Liver (tissue), 9 donors: ENCODE data around the gene CDCA5. TPM values are rescaled to one million over a fixed set of nuclear protein-coding genes. Genes with fewer than 3 reads are reported as not detected.

ENCODE experiments used
- DNase-seq: peaks from one replicate; pipeline ENCODE4 v3.0.0-alpha.2; 2017; ENCODE audit warnings: low spot score
- H3K27ac ChIP-seq, 2 donors: one replicate each; pipeline ENCODE4 v1.7.0; 2013; ENCODE audit warnings: inconsistent platforms in 2 of 2, low read length in 2 of 2, control low read depth in 1 of 2, low read depth in 1 of 2, mild to moderate bottlenecking in 1 of 2
- H3K27me3 ChIP-seq, 4 donors: one replicate each; pipeline versions ENCODE4 v1.6.1 to v1.7.0; 2013; ENCODE audit warnings: low read length in 3 of 4, inconsistent platforms in 1 of 4, mild to moderate bottlenecking in 1 of 4, moderate library complexity in 1 of 4; ENCODE audit not compliant: control insufficient read depth in 4 of 4, insufficient read depth in 4 of 4
- H3K36me3 ChIP-seq, 4 donors: one replicate each; pipeline versions ENCODE4 v1.6.1 to v1.7.0; 2013; ENCODE audit warnings: low read length in 3 of 4, mild to moderate bottlenecking in 3 of 4, low read depth in 1 of 4, moderate library complexity in 1 of 4; ENCODE audit not compliant: control insufficient read depth in 4 of 4, insufficient read depth in 3 of 4
- H3K4me1 ChIP-seq, 4 donors: one replicate each; pipeline versions ENCODE4 v1.6.1 to v1.7.0; 2013; ENCODE audit warnings: low read length in 3 of 4, mild to moderate bottlenecking in 3 of 4, moderate library complexity in 1 of 4; ENCODE audit not compliant: control insufficient read depth in 4 of 4, insufficient read depth in 4 of 4
- H3K4me3 ChIP-seq, 3 donors: one replicate each; pipeline versions ENCODE4 v1.6.1 to v1.7.0; 2013; ENCODE audit warnings: low read length in 3 of 3, control low read depth in 1 of 3, low read depth in 1 of 3, mild to moderate bottlenecking in 1 of 3
- H3K9ac ChIP-seq, 2 donors: one replicate each; pipeline ENCODE4 v1.7.0; 2013; ENCODE audit warnings: low read length in 2 of 2, mild to moderate bottlenecking in 2 of 2, moderate library complexity in 2 of 2, control low read depth in 1 of 2, low read depth in 1 of 2
- H3K9me3 ChIP-seq, 4 donors: one replicate each; pipeline versions ENCODE4 v1.6.1 to v1.7.0; 2013; ENCODE audit warnings: low read length in 3 of 4; ENCODE audit not compliant: control insufficient read depth in 4 of 4
- EGR1 ChIP-seq, 2 donors: IDR thresholded peaks; 2 replicates each; pipeline ENCODE4 v1.6.1; 2016 to 2018; ENCODE audit warnings: antibody characterized with exemption in 2 of 2, low read depth in 2 of 2
- FOXA1 ChIP-seq: IDR thresholded peaks from 2 replicates; pipeline ENCODE4 v1.6.1; 2016; ENCODE audit warnings: antibody characterized with exemption
- FOXA2 ChIP-seq: IDR thresholded peaks from 2 replicates; pipeline ENCODE4 v1.6.1; 2016; ENCODE audit warnings: antibody characterized with exemption
- GABPA ChIP-seq, 2 donors: IDR thresholded peaks in 1 of 2; conservative IDR thresholded peaks in 1 of 2; 2 replicates each; pipeline ENCODE4 v1.6.1; 2016; ENCODE audit warnings: antibody characterized with exemption in 2 of 2, mild to moderate bottlenecking in 1 of 2, moderate library complexity in 1 of 2
- HNF4A ChIP-seq, 2 donors: conservative IDR thresholded peaks; 2 replicates each; pipeline ENCODE4 v1.6.1; 2016; ENCODE audit warnings: antibody characterized with exemption in 2 of 2, mild to moderate bottlenecking in 2 of 2
- HNF4G ChIP-seq: IDR thresholded peaks from 2 replicates; pipeline ENCODE4 v1.6.1; 2016; ENCODE audit warnings: antibody characterized with exemption
- JUND ChIP-seq, 2 donors: IDR thresholded peaks; 2 replicates each; pipeline ENCODE4 v1.6.1; 2016; ENCODE audit warnings: antibody characterized with exemption in 2 of 2
- NR2F2 ChIP-seq: IDR thresholded peaks from 2 replicates; pipeline ENCODE4 v1.6.1; 2016; ENCODE audit warnings: antibody characterized with exemption
- RAD21 ChIP-seq, 2 donors: IDR thresholded peaks; 2 replicates each; pipeline ENCODE4 v1.6.1; 2016; ENCODE audit warnings: antibody characterized with exemption in 2 of 2, mild to moderate bottlenecking in 2 of 2
- RXRA ChIP-seq, 2 donors: IDR thresholded peaks; 2 replicates each; pipeline ENCODE4 v1.6.1; 2017 to 2018; ENCODE audit warnings: antibody characterized with exemption in 2 of 2, mild to moderate bottlenecking in 1 of 2
- SP1 ChIP-seq: IDR thresholded peaks from 2 replicates; pipeline ENCODE4 v1.6.1; 2018; ENCODE audit warnings: antibody characterized with exemption, mild to moderate bottlenecking
- TAF1 ChIP-seq: conservative IDR thresholded peaks from 2 replicates; pipeline ENCODE4 v1.6.1; 2016; ENCODE audit warnings: antibody characterized with exemption, mild to moderate bottlenecking
- YY1 ChIP-seq: IDR thresholded peaks from 2 replicates; pipeline ENCODE4 v1.6.1; 2016; ENCODE audit warnings: antibody characterized with exemption, mild to moderate bottlenecking
- WGBS: extraction: QIAGEN DNeasy Blood & Tissue Kit; methylation state at CpG from one replicate; pipeline ENCODE4 v1.1.7; 2013; 5-methylcytosine and 5-hydroxymethylcytosine counted together
- polyA plus RNA-seq, 2 donors: library from polyadenylated mRNA; stranded (reverse) in 1 of 2; unstranded in 1 of 2; fragments of 200-250 nt in 1 of 2; fragments of >200 nt in 1 of 2; fragmentation: Nextera tagmentation in 1 of 2; extraction: Ambion mirVana in 1 of 2; gene quantifications; one replicate each; pipeline versions ENCODE4 v1.2.1 to v1.2.3, GENCODE V29; 2013 to 2015
- total RNA-seq, 2 donors: library from RNA; depleted of rRNA; stranded (reverse); fragments of >200 nt; gene quantifications; one replicate each; pipeline ENCODE4 v1.2.3, GENCODE V29; 2014
- TF ChIP-seq, protein P1 (sequence below): fragments of 150-350 bp; IDR thresholded peaks from 2 replicates; pipeline ENCODE4 v1.5.1; 2017; ENCODE audit warnings: improper control_type of control experiment, low read depth, low read length; ENCODE audit not compliant: missing input control
- TF ChIP-seq, protein P2 (sequence below): IDR thresholded peaks from 2 replicates; pipeline ENCODE4 v1.6.1; 2016; ENCODE audit warnings: antibody characterized with exemption
- TF ChIP-seq, protein P3 (sequence below): IDR thresholded peaks from 2 replicates; pipeline ENCODE4 v1.6.1; 2016; ENCODE audit warnings: antibody characterized with exemption
- TF ChIP-seq, protein P4 (sequence below): IDR thresholded peaks from 2 replicates; pipeline ENCODE4 v1.6.1; 2016; ENCODE audit warnings: antibody characterized with exemption, mild to moderate bottlenecking
- TF ChIP-seq, protein P5 (sequence below): IDR thresholded peaks from 2 replicates; pipeline ENCODE4 v1.6.1; 2016; ENCODE audit warnings: antibody characterized with exemption
- donor health status: healthy.
- donor health status: healthy.
- donor health status: healthy.
- donor health status: healthy.
- donor health status: healthy.

CDCA5 gene
- total and polyA plus RNA-seq, 4 donors = 0.17 to 12.0 (median 1.7) TPM

DNA sequence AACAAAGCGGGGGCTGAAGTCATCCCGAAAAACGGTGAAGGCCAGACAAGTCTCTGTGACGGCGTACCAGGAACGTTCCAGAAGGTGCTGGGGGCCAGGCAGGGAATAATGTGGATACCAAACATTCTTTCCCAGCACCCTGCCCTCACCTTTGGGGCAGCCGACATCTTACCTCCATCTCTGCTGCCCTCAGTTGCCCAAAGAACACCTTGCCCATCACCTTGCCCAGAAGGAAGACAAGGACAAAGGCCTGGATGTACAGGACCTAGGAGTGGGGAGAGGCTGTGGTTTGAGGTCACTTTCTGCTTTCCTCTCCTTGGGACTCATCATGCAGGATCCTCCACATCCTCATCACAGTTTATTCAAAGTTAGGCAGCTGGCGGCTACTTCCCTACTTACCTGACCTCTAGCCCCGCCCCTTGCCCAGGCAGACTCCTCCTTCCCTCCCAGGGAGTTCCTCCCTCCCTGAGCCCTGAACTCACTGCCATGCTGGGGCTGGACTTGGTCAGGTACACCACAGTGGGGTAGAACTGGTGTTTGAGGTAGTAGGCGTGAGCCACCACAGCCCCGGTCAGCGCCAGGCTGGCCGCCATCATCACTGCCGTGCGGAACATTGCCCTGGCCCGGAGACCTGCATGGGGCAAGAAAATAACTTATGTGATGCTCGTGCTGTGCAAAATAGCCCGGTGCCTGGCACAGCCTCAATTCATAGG is 49.3 kb upstream of the CDCA5 start:
- H3K27me3 ChIP-seq = no peaks in the 10 kb centered on the region
- H3K27ac ChIP-seq = peak overlapping the region; percentile 99 to 100
- peaks cover 34 to 48% (median 39%) of the 10 kb centered on the region in 4 donors for H3K36me3 ChIP-seq
- TF ChIP-seq, protein P1, sequence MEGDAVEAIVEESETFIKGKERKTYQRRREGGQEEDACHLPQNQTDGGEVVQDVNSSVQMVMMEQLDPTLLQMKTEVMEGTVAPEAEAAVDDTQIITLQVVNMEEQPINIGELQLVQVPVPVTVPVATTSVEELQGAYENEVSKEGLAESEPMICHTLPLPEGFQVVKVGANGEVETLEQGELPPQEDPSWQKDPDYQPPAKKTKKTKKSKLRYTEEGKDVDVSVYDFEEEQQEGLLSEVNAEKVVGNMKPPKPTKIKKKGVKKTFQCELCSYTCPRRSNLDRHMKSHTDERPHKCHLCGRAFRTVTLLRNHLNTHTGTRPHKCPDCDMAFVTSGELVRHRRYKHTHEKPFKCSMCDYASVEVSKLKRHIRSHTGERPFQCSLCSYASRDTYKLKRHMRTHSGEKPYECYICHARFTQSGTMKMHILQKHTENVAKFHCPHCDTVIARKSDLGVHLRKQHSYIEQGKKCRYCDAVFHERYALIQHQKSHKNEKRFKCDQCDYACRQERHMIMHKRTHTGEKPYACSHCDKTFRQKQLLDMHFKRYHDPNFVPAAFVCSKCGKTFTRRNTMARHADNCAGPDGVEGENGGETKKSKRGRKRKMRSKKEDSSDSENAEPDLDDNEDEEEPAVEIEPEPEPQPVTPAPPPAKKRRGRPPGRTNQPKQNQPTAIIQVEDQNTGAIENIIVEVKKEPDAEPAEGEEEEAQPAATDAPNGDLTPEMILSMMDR = no peak
- TF ChIP-seq RXRA (IDR thresholded peaks at IDR 0.05) = peak in 1 of 2 donors; percentile 19
- TF ChIP-seq JUND (IDR thresholded peaks at IDR 0.05) = no peak
- no peak for TF ChIP-seq EGR1 (IDR thresholded peaks at IDR 0.05; ENCODE audit: low read depth in 2 of 2)
- TF ChIP-seq RAD21 (IDR thresholded peaks at IDR 0.05) = peak in 1 of 2 donors; percentile 45
- TF ChIP-seq, protein P2, sequence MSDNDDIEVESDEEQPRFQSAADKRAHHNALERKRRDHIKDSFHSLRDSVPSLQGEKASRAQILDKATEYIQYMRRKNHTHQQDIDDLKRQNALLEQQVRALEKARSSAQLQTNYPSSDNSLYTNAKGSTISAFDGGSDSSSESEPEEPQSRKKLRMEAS = no peak
- TF ChIP-seq, protein P3, sequence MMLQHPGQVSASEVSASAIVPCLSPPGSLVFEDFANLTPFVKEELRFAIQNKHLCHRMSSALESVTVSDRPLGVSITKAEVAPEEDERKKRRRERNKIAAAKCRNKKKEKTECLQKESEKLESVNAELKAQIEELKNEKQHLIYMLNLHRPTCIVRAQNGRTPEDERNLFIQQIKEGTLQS = no peak
- TF ChIP-seq, protein P4, sequence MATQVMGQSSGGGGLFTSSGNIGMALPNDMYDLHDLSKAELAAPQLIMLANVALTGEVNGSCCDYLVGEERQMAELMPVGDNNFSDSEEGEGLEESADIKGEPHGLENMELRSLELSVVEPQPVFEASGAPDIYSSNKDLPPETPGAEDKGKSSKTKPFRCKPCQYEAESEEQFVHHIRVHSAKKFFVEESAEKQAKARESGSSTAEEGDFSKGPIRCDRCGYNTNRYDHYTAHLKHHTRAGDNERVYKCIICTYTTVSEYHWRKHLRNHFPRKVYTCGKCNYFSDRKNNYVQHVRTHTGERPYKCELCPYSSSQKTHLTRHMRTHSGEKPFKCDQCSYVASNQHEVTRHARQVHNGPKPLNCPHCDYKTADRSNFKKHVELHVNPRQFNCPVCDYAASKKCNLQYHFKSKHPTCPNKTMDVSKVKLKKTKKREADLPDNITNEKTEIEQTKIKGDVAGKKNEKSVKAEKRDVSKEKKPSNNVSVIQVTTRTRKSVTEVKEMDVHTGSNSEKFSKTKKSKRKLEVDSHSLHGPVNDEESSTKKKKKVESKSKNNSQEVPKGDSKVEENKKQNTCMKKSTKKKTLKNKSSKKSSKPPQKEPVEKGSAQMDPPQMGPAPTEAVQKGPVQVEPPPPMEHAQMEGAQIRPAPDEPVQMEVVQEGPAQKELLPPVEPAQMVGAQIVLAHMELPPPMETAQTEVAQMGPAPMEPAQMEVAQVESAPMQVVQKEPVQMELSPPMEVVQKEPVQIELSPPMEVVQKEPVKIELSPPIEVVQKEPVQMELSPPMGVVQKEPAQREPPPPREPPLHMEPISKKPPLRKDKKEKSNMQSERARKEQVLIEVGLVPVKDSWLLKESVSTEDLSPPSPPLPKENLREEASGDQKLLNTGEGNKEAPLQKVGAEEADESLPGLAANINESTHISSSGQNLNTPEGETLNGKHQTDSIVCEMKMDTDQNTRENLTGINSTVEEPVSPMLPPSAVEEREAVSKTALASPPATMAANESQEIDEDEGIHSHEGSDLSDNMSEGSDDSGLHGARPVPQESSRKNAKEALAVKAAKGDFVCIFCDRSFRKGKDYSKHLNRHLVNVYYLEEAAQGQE = no peak
- TF ChIP-seq GABPA (IDR thresholded peaks at IDR 0.05 in 1 of 2, conservative IDR thresholded peaks at IDR 0.05 in 1 of 2) = no peak
- no peak for TF ChIP-seq HNF4A (conservative IDR thresholded peaks at IDR 0.05)
- no peak for TF ChIP-seq SP1
- TF ChIP-seq HNF4G = no peak
- peak; percentile 65 for TF ChIP-seq YY1
- TF ChIP-seq FOXA1 = no peak
- TF ChIP-seq, protein P5, sequence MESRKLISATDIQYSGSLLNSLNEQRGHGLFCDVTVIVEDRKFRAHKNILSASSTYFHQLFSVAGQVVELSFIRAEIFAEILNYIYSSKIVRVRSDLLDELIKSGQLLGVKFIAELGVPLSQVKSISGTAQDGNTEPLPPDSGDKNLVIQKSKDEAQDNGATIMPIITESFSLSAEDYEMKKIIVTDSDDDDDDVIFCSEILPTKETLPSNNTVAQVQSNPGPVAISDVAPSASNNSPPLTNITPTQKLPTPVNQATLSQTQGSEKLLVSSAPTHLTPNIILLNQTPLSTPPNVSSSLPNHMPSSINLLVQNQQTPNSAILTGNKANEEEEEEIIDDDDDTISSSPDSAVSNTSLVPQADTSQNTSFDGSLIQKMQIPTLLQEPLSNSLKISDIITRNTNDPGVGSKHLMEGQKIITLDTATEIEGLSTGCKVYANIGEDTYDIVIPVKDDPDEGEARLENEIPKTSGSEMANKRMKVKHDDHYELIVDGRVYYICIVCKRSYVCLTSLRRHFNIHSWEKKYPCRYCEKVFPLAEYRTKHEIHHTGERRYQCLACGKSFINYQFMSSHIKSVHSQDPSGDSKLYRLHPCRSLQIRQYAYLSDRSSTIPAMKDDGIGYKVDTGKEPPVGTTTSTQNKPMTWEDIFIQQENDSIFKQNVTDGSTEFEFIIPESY = no peak
- no peak for TF ChIP-seq TAF1
- TF ChIP-seq NR2F2 = no peak
- TF ChIP-seq FOXA2 = no peak
- H3K4me3 ChIP-seq = peak overlapping the region; percentile 80 to 95 (median 90)
- peak; percentile 79 for DNase-seq
- peaks cover 0 to 46% (median 30%) of the 10 kb centered on the region in 4 donors for H3K4me1 ChIP-seq
- H3K9me3 ChIP-seq = no peaks in the 10 kb centered on the region
- WGBS = 36% methylated on average over 18 of the region's 18 CpGs
- peak overlapping the region; percentile 96 to 100 for H3K9ac ChIP-seq
